Adrenal gland (tissue), 12 donors: ENCODE results near the gene NYNRIN. TPM values are rescaled to one million over a fixed set of nuclear protein-coding genes. Genes with fewer than 3 reads are reported as not detected.
A peak's percentile ranks its signal among the peaks of the same experiment; 100 is the strongest.
"Not testable (repeated sequence)": the region's sequence is repeated elsewhere in the genome, so short reads cannot be mapped to it uniquely, and the experiment has no call there.

Source experiments
- DNase-seq, 7 donors: peaks; one replicate each; pipeline ENCODE4 v3.0.0-alpha.2; 2019 to 2020
- H3K27ac ChIP-seq, 5 donors: fragments of 200-600 bp; sonication (generic) in 4 of 5; 1 replicate in 3 of 5; 2 replicates in 2 of 5; pipeline versions ENCODE4 v1.5.1 to v1.8.0; 2016 to 2020; ENCODE audit warnings: mild to moderate bottlenecking in 1 of 5
- H3K27me3 ChIP-seq: fragments of 200-600 bp; 2 replicates; pipeline ENCODE4 v1.8.0; 2021
- H3K36me3 ChIP-seq, 2 donors: fragments of 200-600 bp; replicated peaks in 1 of 2; 1 replicate in 1 of 2; 2 replicates in 1 of 2; pipeline versions ENCODE4 v1.5.1 to v1.8.0; 2018 to 2022
- H3K4me1 ChIP-seq, 2 donors: fragments of 200-600 bp; replicated peaks in 1 of 2; 1 replicate in 1 of 2; 2 replicates in 1 of 2; pipeline versions ENCODE4 v1.5.1 to v1.8.0; 2018 to 2021
- H3K4me3 ChIP-seq, 4 donors: fragments of 200-600 bp; sonication (generic) in 3 of 4; one replicate each; pipeline ENCODE4 v1.5.1; 2016 to 2018
- H3K9me3 ChIP-seq, 3 donors: fragments of 200-600 bp; sonication (generic) in 1 of 3; replicated peaks in 1 of 3; 1 replicate in 2 of 3; 2 replicates in 1 of 3; pipeline versions ENCODE4 v1.5.1 to v1.8.0; 2016 to 2021
- CTCF ChIP-seq, 6 experiments: fragments of 450-650 bp in 4 of 6; fragments of 200-600 bp in 2 of 6; sonication (generic) in 1 of 6; IDR thresholded peaks; 1 replicate in 5 of 6; 2 replicates in 1 of 6; pipeline versions ENCODE4 v1.5.1 to v1.8.0; 2016 to 2021; ENCODE audit warnings: antibody characterized with exemption in 6 of 6, mild to moderate bottlenecking in 2 of 6, moderate library complexity in 1 of 6
- POLR2A ChIP-seq, 2 donors: fragments of 450-650 bp; IDR thresholded peaks; one replicate each; pipeline ENCODE4 v1.6.1; 2017; ENCODE audit warnings: antibody characterized with exemption in 2 of 2, mild to moderate bottlenecking in 2 of 2, moderate library complexity in 1 of 2
- WGBS, 4 donors: extraction: QIAGEN DNeasy Blood & Tissue Kit in 2 of 4; methylation state at CpG; one replicate each; pipeline versions ENCODE4 v1.1.5 to v1.1.7; 2013 to 2017; 5-methylcytosine and 5-hydroxymethylcytosine counted together
- intact Hi-C, 2 donors: fragments of 100-400 bp; cut with DNase I; formaldehyde crosslinking; loops; one replicate each; pipeline versions ENCODE4 v1.14.1 to v1.15.0; 2022 to 2023
- polyA plus RNA-seq, 3 donors: library from polyadenylated mRNA; stranded (reverse); fragments of 200-250 nt in 2 of 3; fragments of 350-450 nt in 1 of 3; fragmentation: Illumina TruSeq in 1 of 3; extraction: RNeasy Lipid Tissue Mini Kit (QIAGEN cat#74804) in 1 of 3; gene quantifications; one replicate each; pipeline ENCODE4 v1.2.3, GENCODE V29; 2013 to 2014
- total RNA-seq, 9 donors: library from RNA; depleted of rRNA in 4 of 9; stranded (reverse); fragments of >200 nt in 4 of 9; fragments of 120-200 nt in 1 of 9; fragmentation: NEBNext Ultra II Directional in 1 of 9; extraction: Animal tissue kit (Norgen Biotek cat#: 25700) in 1 of 9; gene quantifications; one replicate each; pipeline versions ENCODE4 v1.1.0 to v1.2.4, GENCODE V29; 2013 to 2023
- donor health status: healthy with polysubstance abuse.
- donor health status: Bipolar disorder and iron deficiency.
- donor health status: DM: yes; HTN: yes; CAD: no.
- donor health status: DM: no; HTN: no; CAD: no.
- donor health status: DM: no; HTN: no; CAD: no.
- donor health status: DM: yes; HTN: yes; CAD: no.

The NYNRIN gene
- total and polyA plus RNA-seq, 12 donors = 2.2 to 11.0 (median 6.7) TPM

GRCh38 chr14:24369463-24369862 lies 29.3 kb upstream of the NYNRIN start:
- Histone ChIP-seq H3K36me3 (no peaks in the 10 kb centered on the region), H3K4me3 (peak overlapping the region in 1 of 4 donors; percentile 83), H3K4me1 (peaks cover 11 to 27% of the 10 kb centered on the region in 2 donors), H3K9me3 (no peaks in the 10 kb centered on the region), H3K27ac (peak overlapping the region in 4 of 5 donors; percentile 61 to 97 (median 86)), H3K27me3 (no peaks in the 10 kb centered on the region)
- DNase-seq = no peak
- WGBS, 4 donors = 81 to 92% (median 86%) methylated on average over 16 to 20 of the region's 20 CpGs
- intact Hi-C loops = loop anchor here (5.0 kb wide), 2 partner anchors 48 to 63 kb away; no protein-coding TSS in a partner anchor
- no peak for TF ChIP-seq CTCF (IDR thresholded peaks at IDR 0.05)
- TF ChIP-seq POLR2A (IDR thresholded peaks at IDR 0.05) = no peak

GRCh38 chr14:24369907-24370687 lies 28.7 kb upstream of the NYNRIN start:
- DNase-seq = peak in 1 of 7 donors; percentile 49
- TF ChIP-seq POLR2A (IDR thresholded peaks at IDR 0.05) (no peak), CTCF (IDR thresholded peaks at IDR 0.05) (no peak)
- Histone ChIP-seq H3K9me3 (no peaks in the 10 kb centered on the region), H3K4me3 (no peak overlapping the region), H3K27me3 (no peaks in the 10 kb centered on the region), H3K4me1 (peaks cover 11 to 27% of the 10 kb centered on the region in 2 donors), H3K36me3 (no peaks in the 10 kb centered on the region), H3K27ac (no peak overlapping the region)
- intact Hi-C loops = loop anchor here (5.0 kb wide), 2 partner anchors 47 to 62 kb away; no protein-coding TSS in a partner anchor
- 83 to 89% (median 87%) methylated on average over 12 to 32 of the region's 32 CpGs for WGBS, 4 donors

GRCh38 chr14:24370748-24371147 lies 28.1 kb upstream of the NYNRIN start:
- intact Hi-C loops = no loop called here
- Histone ChIP-seq H3K4me3 (no peak overlapping the region), H3K27ac (no peak overlapping the region), H3K9me3 (no peaks in the 10 kb centered on the region), H3K4me1 (peaks cover 10 to 20% of the 10 kb centered on the region in 2 donors), H3K36me3 (no peaks in the 10 kb centered on the region), H3K27me3 (no peaks in the 10 kb centered on the region)
- 81 to 100% (median 89%) methylated on average over 1 of the region's 1 CpG for whole genome bisulfite sequencing, 4 donors
- peak in 1 of 7 donors; percentile 39 for DNase-seq
- TF ChIP-seq CTCF (IDR thresholded peaks at IDR 0.05) = no peak
- TF ChIP-seq POLR2A (IDR thresholded peaks at IDR 0.05) = no peak

- H3K9me3 ChIP-seq, H3K27me3 ChIP-seq, intact Hi-C loops, H3K36me3 ChIP-seq, H3K27ac ChIP-seq, DNase-seq, H3K4me3 ChIP-seq: not testable (repeated sequence)
- 86 to 97% (median 87%) methylated on average over 3 of the region's 3 CpGs for WGBS, 4 donors
- H3K4me1 ChIP-seq = peaks cover 4 to 14% of the 10 kb centered on the region in 2 donors
Observed at GRCh38 chr14:24371605-24372004, 27.2 kb upstream of the NYNRIN start.
